DND-41 (cell line): Measurements from ENCODE around the gene EDDM3A.
"Not testable (repeated sequence)": the region's sequence is repeated elsewhere in the genome, so short reads cannot be mapped to it uniquely, and the experiment has no call there.

Source experiments
- EZH2 ChIP-seq: IDR thresholded peaks from 3 replicates; pipeline ENCODE4 v1.6.1; 2012; ENCODE audit warnings: borderline replicate concordance, low read depth, mild to moderate bottlenecking, moderate library complexity, low read length, inconsistent platforms; ENCODE audit not compliant: severe bottlenecking
- TF ChIP-seq, protein P1 (sequence below): IDR thresholded peaks from 2 replicates; pipeline ENCODE4 v1.5.1; 2012; ENCODE audit warnings: borderline replicate concordance, low read length, moderate library complexity, mild to moderate bottlenecking; ENCODE audit not compliant: poor library complexity, severe bottlenecking; ENCODE audit errors: extremely low read depth

DNA sequence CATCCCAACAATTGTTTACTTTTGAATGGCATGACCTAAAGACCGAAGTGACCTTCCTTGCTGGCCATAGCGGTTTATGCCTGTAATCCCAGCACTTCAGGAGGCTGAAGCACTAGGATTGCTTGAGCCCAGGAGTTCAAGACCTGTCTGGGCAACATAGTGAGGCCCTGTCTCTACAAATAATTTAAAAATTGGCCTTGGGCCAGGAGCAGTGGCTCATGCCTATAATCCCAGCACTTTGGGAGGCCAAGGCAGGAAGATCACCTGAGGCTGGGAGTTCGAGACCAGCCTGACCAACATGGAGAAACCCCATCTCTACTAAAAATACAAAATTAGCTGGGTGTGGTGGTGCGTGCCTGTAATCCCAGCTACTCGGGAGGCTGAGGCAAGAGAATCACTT, 13.8 kb downstream of the EDDM3A start:
- TF ChIP-seq, protein P1, sequence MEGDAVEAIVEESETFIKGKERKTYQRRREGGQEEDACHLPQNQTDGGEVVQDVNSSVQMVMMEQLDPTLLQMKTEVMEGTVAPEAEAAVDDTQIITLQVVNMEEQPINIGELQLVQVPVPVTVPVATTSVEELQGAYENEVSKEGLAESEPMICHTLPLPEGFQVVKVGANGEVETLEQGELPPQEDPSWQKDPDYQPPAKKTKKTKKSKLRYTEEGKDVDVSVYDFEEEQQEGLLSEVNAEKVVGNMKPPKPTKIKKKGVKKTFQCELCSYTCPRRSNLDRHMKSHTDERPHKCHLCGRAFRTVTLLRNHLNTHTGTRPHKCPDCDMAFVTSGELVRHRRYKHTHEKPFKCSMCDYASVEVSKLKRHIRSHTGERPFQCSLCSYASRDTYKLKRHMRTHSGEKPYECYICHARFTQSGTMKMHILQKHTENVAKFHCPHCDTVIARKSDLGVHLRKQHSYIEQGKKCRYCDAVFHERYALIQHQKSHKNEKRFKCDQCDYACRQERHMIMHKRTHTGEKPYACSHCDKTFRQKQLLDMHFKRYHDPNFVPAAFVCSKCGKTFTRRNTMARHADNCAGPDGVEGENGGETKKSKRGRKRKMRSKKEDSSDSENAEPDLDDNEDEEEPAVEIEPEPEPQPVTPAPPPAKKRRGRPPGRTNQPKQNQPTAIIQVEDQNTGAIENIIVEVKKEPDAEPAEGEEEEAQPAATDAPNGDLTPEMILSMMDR = not testable (repeated sequence)
- not testable (repeated sequence) for TF ChIP-seq EZH2
